GM12873 (cell line): ENCODE measurements around the gene CCL11.

Experiments used
- TF ChIP-seq, protein P1 (sequence below): IDR thresholded peaks from 2 replicates; pipeline ENCODE4 v1.5.1; 2012; ENCODE audit warnings: low read depth, mild to moderate bottlenecking, moderate library complexity, low read length, control low read depth; ENCODE audit not compliant: insufficient read depth; ENCODE audit errors: missing control alignments

The CCL11 gene

DNA sequence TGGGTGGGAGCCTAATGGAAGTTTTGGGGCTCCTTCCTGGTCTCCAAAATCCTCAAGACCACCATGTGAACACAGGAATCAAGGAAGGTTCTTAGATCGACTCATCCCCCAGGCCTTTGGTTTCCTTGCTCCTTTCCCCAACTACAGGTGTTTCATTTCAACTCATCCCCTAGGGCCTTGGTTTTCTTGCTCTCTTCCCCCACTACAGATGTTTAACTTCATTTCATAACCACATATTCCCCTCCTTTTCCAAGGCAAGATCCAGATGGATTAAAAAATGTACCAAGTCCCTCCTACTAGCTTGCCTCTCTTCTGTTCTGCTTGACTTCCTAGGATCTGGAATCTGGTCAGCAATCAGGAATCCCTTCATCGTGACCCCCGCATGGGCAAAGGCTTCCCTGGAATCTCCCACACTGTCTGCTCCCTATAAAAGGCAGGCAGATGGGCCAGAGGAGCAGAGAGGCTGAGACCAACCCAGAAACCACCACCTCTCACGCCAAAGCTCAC lies at the start of gene CCL11:
CCL11 (plus strand) TSS at position 457 of the 507 bp plus-strand sequence. CDS start 67 bp downstream, outside the sequence.
- TF ChIP-seq, protein P1, sequence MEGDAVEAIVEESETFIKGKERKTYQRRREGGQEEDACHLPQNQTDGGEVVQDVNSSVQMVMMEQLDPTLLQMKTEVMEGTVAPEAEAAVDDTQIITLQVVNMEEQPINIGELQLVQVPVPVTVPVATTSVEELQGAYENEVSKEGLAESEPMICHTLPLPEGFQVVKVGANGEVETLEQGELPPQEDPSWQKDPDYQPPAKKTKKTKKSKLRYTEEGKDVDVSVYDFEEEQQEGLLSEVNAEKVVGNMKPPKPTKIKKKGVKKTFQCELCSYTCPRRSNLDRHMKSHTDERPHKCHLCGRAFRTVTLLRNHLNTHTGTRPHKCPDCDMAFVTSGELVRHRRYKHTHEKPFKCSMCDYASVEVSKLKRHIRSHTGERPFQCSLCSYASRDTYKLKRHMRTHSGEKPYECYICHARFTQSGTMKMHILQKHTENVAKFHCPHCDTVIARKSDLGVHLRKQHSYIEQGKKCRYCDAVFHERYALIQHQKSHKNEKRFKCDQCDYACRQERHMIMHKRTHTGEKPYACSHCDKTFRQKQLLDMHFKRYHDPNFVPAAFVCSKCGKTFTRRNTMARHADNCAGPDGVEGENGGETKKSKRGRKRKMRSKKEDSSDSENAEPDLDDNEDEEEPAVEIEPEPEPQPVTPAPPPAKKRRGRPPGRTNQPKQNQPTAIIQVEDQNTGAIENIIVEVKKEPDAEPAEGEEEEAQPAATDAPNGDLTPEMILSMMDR: no peak

DNA sequence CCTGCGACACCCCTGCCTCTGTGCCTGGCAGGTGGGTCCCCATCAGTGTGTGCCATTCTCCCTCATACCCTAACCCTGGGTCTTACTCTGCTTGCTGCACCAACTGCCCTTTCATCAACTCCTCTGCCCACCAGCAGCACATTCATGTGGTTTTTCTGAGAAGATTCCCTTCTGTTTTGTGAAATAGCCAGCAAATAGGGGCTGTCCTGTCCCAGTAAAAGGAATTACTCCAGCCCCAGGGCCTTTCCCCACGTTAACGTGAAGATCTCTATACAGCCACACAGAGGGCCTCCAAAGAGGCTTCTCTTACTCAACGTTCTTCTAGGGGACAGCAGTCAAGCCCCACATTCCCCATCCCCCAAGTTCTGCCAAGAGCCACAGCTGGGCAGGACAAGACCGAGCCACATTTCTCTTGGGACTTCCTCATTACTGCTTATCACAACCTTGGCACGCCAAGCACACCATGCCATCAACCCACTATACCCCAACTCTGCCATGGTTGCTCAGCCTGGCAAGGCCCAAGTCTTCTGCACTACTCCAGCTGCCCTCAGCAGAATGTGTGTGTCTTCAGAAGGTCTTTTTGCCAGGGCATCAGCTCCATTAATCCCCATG lies 49.2 kb upstream of the CCL11 start:
- TF ChIP-seq, protein P1: no peak

DNA sequence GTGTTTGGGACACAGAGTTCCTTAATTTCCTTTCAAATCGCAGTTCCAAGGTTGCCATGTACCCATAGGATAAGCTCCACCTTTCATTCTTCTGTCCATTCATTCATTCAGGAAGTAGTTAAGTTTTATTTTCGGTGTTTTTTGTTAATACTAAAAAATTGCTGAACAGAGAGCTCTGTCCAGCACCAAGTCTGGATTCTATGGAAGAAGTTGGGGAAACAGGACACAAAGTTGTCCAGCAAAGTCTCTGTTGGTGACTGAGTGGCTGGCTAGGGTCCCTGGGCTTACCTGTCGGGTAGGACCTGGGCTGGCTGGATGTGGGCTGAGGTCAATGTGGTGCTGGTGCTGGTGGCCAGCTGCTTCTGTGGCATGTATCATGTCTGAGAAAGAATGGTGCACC lies 48.1 kb upstream of the CCL11 start:
- TF ChIP-seq, protein P1: no peak

DNA sequence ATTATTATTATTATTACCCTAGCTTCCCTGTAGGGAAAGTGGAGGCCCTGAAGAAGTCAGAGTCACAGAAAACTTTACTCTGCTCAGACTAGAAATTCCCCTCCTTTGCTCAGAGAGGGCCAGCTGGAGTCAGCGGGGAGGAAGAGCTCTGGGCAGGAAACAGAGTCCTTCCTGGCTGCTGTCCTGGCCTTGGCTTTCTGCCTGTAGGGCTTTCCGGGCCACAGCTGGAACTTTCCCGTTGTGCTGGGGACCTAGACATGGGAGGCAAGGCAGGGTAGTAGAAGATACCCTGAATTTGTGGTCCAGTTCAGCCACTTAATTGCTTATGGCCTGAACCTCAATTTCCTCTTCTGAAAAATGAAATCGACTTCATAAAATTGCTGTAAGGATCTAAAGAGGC lies 44.5 kb upstream of the CCL11 start:
- TF ChIP-seq, protein P1: no peak

DNA sequence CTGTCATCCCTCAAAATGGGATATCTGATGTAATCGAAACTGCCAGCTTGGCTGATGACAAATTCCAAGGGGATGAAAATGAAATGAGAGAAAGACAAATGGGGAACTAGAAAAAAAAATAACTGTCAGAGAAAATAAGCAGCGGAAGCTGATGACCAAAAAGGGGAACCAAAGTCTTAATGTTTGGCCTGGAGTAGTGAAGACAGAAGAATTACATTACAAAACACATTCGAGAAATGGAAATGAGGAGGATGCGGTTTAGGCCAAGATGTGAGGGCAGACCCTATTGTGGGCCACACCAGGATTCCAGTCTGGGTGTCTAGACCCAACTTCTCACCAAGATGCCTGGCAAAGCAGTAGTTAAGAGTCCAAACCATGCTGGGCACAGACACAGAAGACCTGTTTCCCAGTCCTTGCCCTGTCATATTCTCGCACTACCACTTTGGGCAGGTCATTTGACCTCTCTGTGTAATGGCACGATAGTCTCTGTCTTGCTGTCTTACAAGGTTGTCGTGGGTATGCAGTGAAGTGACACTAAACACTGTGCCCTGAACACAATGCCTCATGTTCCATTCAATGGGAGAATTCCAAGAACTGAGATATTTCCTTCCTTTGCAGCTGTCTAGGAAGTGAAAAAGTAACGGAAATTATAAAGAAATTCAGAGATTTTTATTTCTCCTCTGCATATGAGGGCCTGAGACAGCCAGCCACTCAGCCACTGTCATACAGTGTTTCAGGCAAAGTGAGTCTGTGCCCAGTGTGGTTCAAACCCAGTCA lies 42.8 kb upstream of the CCL11 start:
- TF ChIP-seq, protein P1: no peak

DNA sequence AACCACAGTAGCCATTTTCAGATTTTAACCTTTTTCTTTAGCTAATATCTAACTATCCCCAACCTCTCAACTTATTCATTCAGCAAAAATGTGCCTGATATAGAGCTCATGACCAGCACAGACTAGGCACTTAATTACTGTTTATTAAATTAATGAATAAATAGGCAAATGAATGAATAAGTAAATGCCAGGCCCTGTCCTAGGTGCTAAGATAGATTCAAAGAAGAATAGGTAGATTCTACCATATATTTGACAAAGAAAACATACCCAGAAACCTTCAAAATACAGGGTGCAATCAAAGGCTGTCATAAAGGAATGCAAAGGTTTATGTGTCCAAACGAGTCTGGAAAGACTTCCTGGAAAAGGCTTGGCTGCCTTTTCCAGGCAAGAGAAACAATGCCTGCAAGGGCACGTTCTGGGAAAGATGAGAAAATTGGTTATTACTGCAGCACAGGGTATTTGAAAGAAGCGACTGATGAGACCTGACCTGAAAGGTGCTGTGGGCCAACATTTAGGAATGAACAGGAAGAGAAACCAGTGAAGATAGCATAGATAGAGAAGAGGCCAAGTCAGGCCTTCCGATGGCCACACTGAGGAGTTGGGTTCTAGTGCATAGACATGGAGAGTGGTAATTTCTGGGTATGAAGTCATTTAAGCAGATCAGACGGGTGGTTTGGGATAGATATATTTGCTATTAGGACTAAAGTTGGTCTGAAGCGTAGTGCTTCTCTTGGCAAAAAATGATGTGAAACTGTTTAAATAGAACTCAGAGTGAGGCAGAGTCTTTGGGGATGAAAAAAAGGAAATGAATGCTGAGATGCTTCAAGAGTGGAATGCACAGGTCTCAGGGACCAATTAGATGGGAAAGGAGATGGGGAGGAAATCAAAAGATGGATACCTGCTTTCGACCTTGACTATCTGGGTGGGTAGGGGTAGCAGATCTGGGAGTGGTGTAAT lies 41.9 kb upstream of the CCL11 start:
- TF ChIP-seq, protein P1: no peak
